Lung microvascular endothelial cell (primary cell): ENCODE results near the gene TNIP1. TPM values are rescaled to one million over a fixed set of nuclear protein-coding genes. Genes with fewer than 3 reads are reported as not detected.

ENCODE experiments used
- DNase-seq, 2 donors: peaks; one replicate each; pipeline versions ENCODE4 v3.0.0 to v3.0.0-alpha.2; 2010; ENCODE audit warnings: low read depth in 2 of 2
- total RNA-seq: library from RNA; depleted of rRNA; stranded (reverse); fragments of >200 nt; gene quantifications from 2 replicates; pipeline ENCODE4 v1.2.1, GENCODE V29; 2014

TNIP1 gene
- total RNA-seq, 1 donor from 2014 or later = 77.6 TPM

- peak; percentile 56 to 93 for DNase-seq
Measured at GRCh38 chr5:151023651-151024050, 57.2 kb downstream of the TNIP1 start.

- peak; percentile 55 to 74 for DNase-seq
Measured at GRCh38 chr5:151023047-151023615, 57.7 kb downstream of the TNIP1 start.

GRCh38 chr5:151022511-151023018 lies 58.3 kb downstream of the TNIP1 start:
- DNase-seq = peak; percentile 26 to 95

GRCh38 chr5:151021746-151022145 lies 59.1 kb downstream of the TNIP1 start:
- DNase-seq = no peak

GRCh38 chr5:151020304-151021110 lies 60.3 kb downstream of the TNIP1 start, which contains the start of gene GPX3:
Gene GPX3 (plus strand): TSS chr5:151020591. CDS start chr5:151020655, 64 bp downstream.
- DNase-seq = peak; percentile 73 to 80

- no peak for DNase-seq
Measured at GRCh38 chr5:151019331-151019730, 61.5 kb downstream of the TNIP1 start.

GRCh38 chr5:151018846-151019245 lies 62.0 kb downstream of the TNIP1 start:
- DNase-seq = no peak

- DNase-seq = no peak
Measured at GRCh38 chr5:151017897-151018296, 62.9 kb downstream of the TNIP1 start.

- DNase-seq = no peak
Measured at GRCh38 chr5:151016700-151017099, 64.1 kb downstream of the TNIP1 start.

GRCh38 chr5:151015974-151016587 lies 64.8 kb downstream of the TNIP1 start:
- no peak for DNase-seq

- DNase-seq = peak in 1 of 2 donors; percentile 53
Measured at GRCh38 chr5:151014680-151015343, 66.0 kb downstream of the TNIP1 start.

- DNase-seq = no peak
Measured at GRCh38 chr5:151012862-151013261, 68.0 kb downstream of the TNIP1 start.

- DNase-seq = no peak
Measured at GRCh38 chr5:151008906-151009305, 71.9 kb downstream of the TNIP1 start.

GRCh38 chr5:151008210-151008491 lies 72.7 kb downstream of the TNIP1 start:
- no peak for DNase-seq

GRCh38 chr5:151007430-151008209 lies 73.2 kb downstream of the TNIP1 start:
- DNase-seq = no peak

GRCh38 chr5:151006704-151007334 lies 74.0 kb downstream of the TNIP1 start:
- DNase-seq = no peak

- peak in 1 of 2 donors; percentile 82 for DNase-seq
Measured at GRCh38 chr5:151005950-151006576, 74.8 kb downstream of the TNIP1 start.

GRCh38 chr5:151005187-151005949 lies 75.5 kb downstream of the TNIP1 start:
- DNase-seq = peak in 1 of 2 donors; percentile 47

- no peak for DNase-seq
Measured at GRCh38 chr5:151004499-151004898, 76.3 kb downstream of the TNIP1 start.

- no peak for DNase-seq
Measured at GRCh38 chr5:151003503-151003860, 77.4 kb downstream of the TNIP1 start.
